ENCODE results near the gene FBXW5. TPM values are rescaled to one million over a fixed set of nuclear protein-coding genes. Genes with fewer than 3 reads are reported as not detected.

Gene FBXW5
- total RNA-seq, 1 experiment from 2014 or later = 62.2 TPM

DNA sequence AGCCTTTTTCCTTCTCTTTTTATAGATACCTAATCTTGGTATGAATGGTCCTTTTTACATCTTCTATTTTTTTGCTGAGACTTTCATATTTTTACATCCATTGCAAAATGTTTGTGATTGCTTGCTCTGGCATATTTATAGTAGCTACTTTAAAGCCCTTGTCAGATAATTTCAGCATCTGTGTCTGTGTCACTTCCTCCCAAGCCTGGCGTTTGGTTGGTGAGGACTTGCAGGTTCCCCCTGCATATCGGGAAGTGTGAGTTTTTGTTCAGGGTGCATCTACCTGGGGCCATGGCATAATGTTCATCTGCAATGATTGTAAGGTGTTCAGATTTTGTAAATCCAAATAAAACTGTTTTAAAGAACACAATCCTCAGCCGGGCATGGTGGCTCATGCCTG lies 8.9 kb downstream of the FBXW5 start:
- no peak for DNase-seq
- Histone ChIP-seq H2BK20ac (ENCODE audit: low read depth, low read length, poor library complexity, severe bottlenecking) (no peak overlapping the region), H4K91ac (ENCODE audit: insufficient read length, low read depth, low read length) (no peak overlapping the region), H2BK5ac (ENCODE audit: insufficient read length, low read length) (no peak overlapping the region), H3K27me3 (ENCODE audit: insufficient read depth, low read length) (no peaks in the 10 kb centered on the region), H3K56ac (ENCODE audit: insufficient read length, low read depth, low read length) (no peak overlapping the region), H3K9me3 (ENCODE audit: control insufficient read depth, low read depth, low read length) (no peaks in the 10 kb centered on the region), H4K8ac (replicated peaks; ENCODE audit: insufficient read length, low read depth, low read length) (no peak overlapping the region), H3K4me1 (ENCODE audit: insufficient read depth, low read length) (no peaks in the 10 kb centered on the region; the same call in 1 of the 2 replicates), H3K4ac (ENCODE audit: low read depth, low read length) (no peak overlapping the region), H3T11ph (ENCODE audit: low read length) (no peak overlapping the region), H3K4me2 (ENCODE audit: insufficient read depth, insufficient read length, low read length) (no peak overlapping the region), H3K14ac (ENCODE audit: insufficient read depth, low read length) (no peak overlapping the region), H2AFZ (ENCODE audit: low read length) (no peak overlapping the region), H4K20me1 (ENCODE audit: control insufficient read depth, insufficient read depth, insufficient read length) (no peaks in the 10 kb centered on the region), H2BK12ac (ENCODE audit: insufficient read length, low read depth, low read length) (no peak overlapping the region), H2AK5ac (ENCODE audit: insufficient read length, low read length) (no peak overlapping the region), H4K5ac (ENCODE audit: insufficient read length, low read depth, low read length) (no peak overlapping the region), H3K23me2 (ENCODE audit: insufficient read length, low read depth, low read length, poor library complexity, severe bottlenecking) (no peaks in the 10 kb centered on the region), H3K23ac (ENCODE audit: insufficient read length, low read depth, low read length) (no peak overlapping the region), H3K79me2 (ENCODE audit: insufficient read depth, low read length) (no peaks in the 10 kb centered on the region), H2BK120ac (ENCODE audit: low read depth, low read length, poor library complexity, severe bottlenecking) (no peak overlapping the region), H3K27ac (ENCODE audit: insufficient read length, low read depth, low read length) (no peak overlapping the region), H3K18ac (ENCODE audit: insufficient read length, low read depth, low read length) (no peak overlapping the region), H2BK15ac (ENCODE audit: low read depth, low read length) (no peak overlapping the region), H3K79me1 (ENCODE audit: insufficient read depth, low read depth, low read length, poor library complexity, severe bottlenecking) (no peaks in the 10 kb centered on the region), H3K9ac (ENCODE audit: extremely low read depth, insufficient read length, low read length) (no peak overlapping the region)
- H3K4me3 Mint-ChIP-seq = no peak overlapping the region
- WGBS (ENCODE audit: extremely low coverage, insufficient read length, low lambda C conversion rate) = no CpG with 5 or more reads among the region's 3 CpGs
- TF ChIP-seq, protein P1, sequence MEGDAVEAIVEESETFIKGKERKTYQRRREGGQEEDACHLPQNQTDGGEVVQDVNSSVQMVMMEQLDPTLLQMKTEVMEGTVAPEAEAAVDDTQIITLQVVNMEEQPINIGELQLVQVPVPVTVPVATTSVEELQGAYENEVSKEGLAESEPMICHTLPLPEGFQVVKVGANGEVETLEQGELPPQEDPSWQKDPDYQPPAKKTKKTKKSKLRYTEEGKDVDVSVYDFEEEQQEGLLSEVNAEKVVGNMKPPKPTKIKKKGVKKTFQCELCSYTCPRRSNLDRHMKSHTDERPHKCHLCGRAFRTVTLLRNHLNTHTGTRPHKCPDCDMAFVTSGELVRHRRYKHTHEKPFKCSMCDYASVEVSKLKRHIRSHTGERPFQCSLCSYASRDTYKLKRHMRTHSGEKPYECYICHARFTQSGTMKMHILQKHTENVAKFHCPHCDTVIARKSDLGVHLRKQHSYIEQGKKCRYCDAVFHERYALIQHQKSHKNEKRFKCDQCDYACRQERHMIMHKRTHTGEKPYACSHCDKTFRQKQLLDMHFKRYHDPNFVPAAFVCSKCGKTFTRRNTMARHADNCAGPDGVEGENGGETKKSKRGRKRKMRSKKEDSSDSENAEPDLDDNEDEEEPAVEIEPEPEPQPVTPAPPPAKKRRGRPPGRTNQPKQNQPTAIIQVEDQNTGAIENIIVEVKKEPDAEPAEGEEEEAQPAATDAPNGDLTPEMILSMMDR (conservative IDR thresholded peaks at IDR 0.05) = no peak
- no peaks in the 10 kb centered on the region for H3K9me3 Mint-ChIP-seq
- peaks cover 8 to 16% of the 10 kb centered on the region in 2 experiments for H3K4me1 Mint-ChIP-seq
- H3K27me3 Mint-ChIP-seq (ENCODE audit: low read depth) = peaks cover 3% of the 10 kb centered on the region; the same call in 1 of the 2 replicates
- peaks cover 16 to 70% (median 37%) of the 10 kb centered on the region in 3 experiments for H3K36me3 Mint-ChIP-seq (ENCODE audit: insufficient read depth in 1 of 3, low read depth in 3 of 3)
- H3K27ac Mint-ChIP-seq = no peak overlapping the region; a peak in 1 of 7 replicates
